PC-9 (cell line): ENCODE measurements around the gene SRSF11. TPM values are rescaled to one million over a fixed set of nuclear protein-coding genes. Genes with fewer than 3 reads are reported as not detected.
"Not testable (repeated sequence)": the region's sequence is repeated elsewhere in the genome, so short reads cannot be mapped to it uniquely, and the experiment has no call there.

Source experiments
- BruUV-seq: library from RNA; stranded (reverse); fragments of 400-500 nt; replicated peaks from 2 replicates; lab custom pipeline; 2021; lab: Mats Ljungman, UMichigan
- CTCF ChIA-PET: fragments of 300-600 bp; sonication (Branson Sonifier 250); formaldehyde crosslinking; loops from one replicate; lab custom pipeline; 2022; ENCODE audit warnings: antibody characterized with exemption; lab: Charles Lee
- POLR2A ChIA-PET: fragments of 300-600 bp; sonication (Branson Sonifier 250); formaldehyde crosslinking; loops from one replicate; lab custom pipeline; 2022; ENCODE audit warnings: antibody characterized with exemption; ENCODE audit not compliant: unreplicated experiment; lab: Charles Lee
- DNase-seq, 2 experiments: peaks; one replicate each; pipeline versions ENCODE4 v3.0.0 to v3.0.0-alpha.2; 2015 to 2022; ENCODE audit warnings: mixed read lengths in 1 of 2
- H2AFZ ChIP-seq: fragments of 200-600 bp; sonication (generic); 2 replicates; pipeline ENCODE4 v1.8.1; 2017; ENCODE audit warnings: antibody characterized with exemption
- H3F3A ChIP-seq: fragments of 200-600 bp; sonication (generic); 2 replicates; pipeline ENCODE4 v1.8.1; 2017; ENCODE audit warnings: antibody characterized with exemption, mild to moderate bottlenecking, low read depth; ENCODE audit not compliant: insufficient read depth
- H3K27ac ChIP-seq: fragments of 200-600 bp; sonication (generic); 2 replicates; pipeline ENCODE4 v1.6.1; 2016; ENCODE audit warnings: mixed run types
- H3K27me3 ChIP-seq: fragments of 200-600 bp; sonication (generic); 2 replicates; pipeline ENCODE4 v1.6.1; 2016; ENCODE audit warnings: low read depth, mixed run types; ENCODE audit not compliant: insufficient read depth
- H3K36me3 ChIP-seq: fragments of 200-600 bp; sonication (generic); 2 replicates; pipeline ENCODE4 v1.6.1; 2016; ENCODE audit warnings: low read depth, mixed run types
- H3K4me1 ChIP-seq: fragments of 200-600 bp; sonication (generic); replicated peaks from 2 replicates; pipeline ENCODE4 v1.6.1; 2016; ENCODE audit warnings: mixed run types; ENCODE audit not compliant: insufficient read depth
- H3K4me2 ChIP-seq: fragments of 200-600 bp; sonication (generic); 2 replicates; pipeline ENCODE4 v1.6.1; 2017; ENCODE audit warnings: mixed run types
- H3K4me3 ChIP-seq: fragments of 200-600 bp; sonication (generic); 2 replicates; pipeline ENCODE4 v1.6.1; 2016; ENCODE audit warnings: mixed run types
- H3K79me2 ChIP-seq: fragments of 200-600 bp; sonication (generic); 2 replicates; pipeline ENCODE4 v1.6.1; 2017; ENCODE audit warnings: low read depth, mixed run types
- H3K9me2 ChIP-seq: fragments of 200-600 bp; sonication (generic); 2 replicates; pipeline ENCODE4 v1.8.1; 2017; ENCODE audit warnings: mild to moderate bottlenecking; ENCODE audit not compliant: insufficient read depth
- H3K9me3 ChIP-seq: fragments of 200-600 bp; sonication (generic); 2 replicates; pipeline ENCODE4 v1.8.1; 2016; ENCODE audit warnings: low read depth; ENCODE audit not compliant: insufficient read depth
- H4K20me1 ChIP-seq: fragments of 200-600 bp; sonication (generic); 2 replicates; pipeline ENCODE4 v1.8.1; 2017; ENCODE audit not compliant: insufficient read depth
- CTCF ChIP-seq: fragments of 200-600 bp; sonication (generic); conservative IDR thresholded peaks from 2 replicates; pipeline ENCODE4 v1.6.1; 2017; ENCODE audit warnings: mixed run types, antibody characterized with exemption, mild to moderate bottlenecking, moderate library complexity
- EZH2 ChIP-seq: fragments of 200-600 bp; sonication (generic); IDR thresholded peaks from 2 replicates; pipeline ENCODE4 v1.8.0; 2017; ENCODE audit warnings: antibody characterized with exemption, low read depth
- intact Hi-C: fragments of 100-400 bp; cut with micrococcal nuclease; formaldehyde crosslinking; loops from one replicate; pipeline ENCODE4 v1.10.0; 2022; ENCODE audit not compliant: unreplicated experiment
- total RNA-seq: library from RNA; stranded (reverse); gene quantifications from 2 replicates; pipeline ENCODE4 v1.2.3, GENCODE V29; 2021

SRSF11 gene
- total RNA-seq, 1 experiment from 2014 or later = 199 TPM

GRCh38 chr1:70188522-70188921 is 32.7 kb upstream of the SRSF11 start:
- Histone ChIP-seq H3K9me2 (no peaks in the 10 kb centered on the region), H4K20me1 (no peaks in the 10 kb centered on the region), H3K79me2 (peaks cover 17% of the 10 kb centered on the region), H2AFZ (no peak overlapping the region), H3K4me1 (no peaks in the 10 kb centered on the region), H3K36me3 (no peaks in the 10 kb centered on the region), H3K4me2 (no peak overlapping the region), H3F3A (no peaks in the 10 kb centered on the region), H3K4me3 (no peak overlapping the region), H3K27me3 (no peaks in the 10 kb centered on the region), H3K9me3 (no peaks in the 10 kb centered on the region), H3K27ac (no peak overlapping the region)
- CTCF ChIA-PET = no interaction called here
- no TSS peak for BruUV-seq
- intact Hi-C loops = no loop called here
- POLR2A ChIA-PET = no interaction called here
- TF ChIP-seq EZH2 (no peak), CTCF (no peak)
- DNase-seq = no peak

- Histone ChIP-seq H3K27ac (no peak overlapping the region), H3K27me3 (no peaks in the 10 kb centered on the region), H3K36me3 (no peaks in the 10 kb centered on the region), H3K4me3 (no peak overlapping the region), H3K9me3 (no peaks in the 10 kb centered on the region), H3F3A (no peaks in the 10 kb centered on the region), H3K4me1 (no peaks in the 10 kb centered on the region), H2AFZ (no peak overlapping the region), H3K4me2 (no peak overlapping the region), H3K9me2 (no peaks in the 10 kb centered on the region), H3K79me2 (peaks cover 17% of the 10 kb centered on the region), H4K20me1 (no peaks in the 10 kb centered on the region)
- TF ChIP-seq CTCF (no peak), EZH2 (no peak)
- DNase-seq = no peak
- BruUV-seq = no TSS peak
- CTCF ChIA-PET = no interaction called here
- intact Hi-C loops = no loop called here
- POLR2A ChIA-PET = no interaction called here
Measured at GRCh38 chr1:70190180-70190579, 31.0 kb upstream of the SRSF11 start.

DNA sequence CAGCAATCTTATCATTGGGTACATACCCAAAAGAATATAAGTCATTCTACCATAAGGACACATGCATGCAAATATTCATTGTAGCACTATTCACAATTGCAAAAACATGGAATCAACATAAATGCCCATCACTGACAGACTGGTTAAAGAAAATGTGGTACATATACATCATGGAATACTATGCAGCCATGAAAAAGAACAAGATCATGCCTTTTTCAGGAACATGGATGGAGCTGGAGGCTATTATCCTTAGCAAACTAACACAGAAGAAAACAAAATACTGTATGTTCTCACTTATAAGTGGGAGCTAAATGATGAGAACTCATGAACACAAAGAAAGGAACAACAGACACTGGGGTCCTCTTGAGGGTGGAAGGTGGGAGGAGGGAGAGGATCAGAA is 28.7 kb upstream of the SRSF11 start:
- H4K20me1 ChIP-seq, H3F3A ChIP-seq, H2AFZ ChIP-seq, POLR2A ChIA-PET, intact Hi-C loops, DNase-seq, CTCF ChIA-PET, H3K27me3 ChIP-seq, H3K4me1 ChIP-seq, H3K4me3 ChIP-seq, H3K27ac ChIP-seq, BruUV-seq, H3K4me2 ChIP-seq, H3K36me3 ChIP-seq, H3K9me2 ChIP-seq, H3K9me3 ChIP-seq: not testable (repeated sequence)
- peaks cover 17% of the 10 kb centered on the region for H3K79me2 ChIP-seq

- Histone ChIP-seq H3K9me2 (no peaks in the 10 kb centered on the region; the same call in 1 of the 2 replicates), H3K4me2 (no peak overlapping the region), H3K4me1 (no peaks in the 10 kb centered on the region), H3K36me3 (no peaks in the 10 kb centered on the region), H3K27me3 (no peaks in the 10 kb centered on the region), H4K20me1 (no peaks in the 10 kb centered on the region; the same call in 1 of the 2 replicates), H3K27ac (no peak overlapping the region), H3K9me3 (no peaks in the 10 kb centered on the region), H3F3A (no peaks in the 10 kb centered on the region), H3K79me2 (peaks cover 17% of the 10 kb centered on the region), H2AFZ (no peak overlapping the region), H3K4me3 (no peak overlapping the region)
- DNase-seq = no peak
- intact Hi-C loops = no loop called here
- TF ChIP-seq CTCF (no peak), EZH2 (no peak)
- CTCF ChIA-PET = interaction anchor here (0.7 kb wide), 1 partner anchor 13 kb away, joined by 5 read pairs; no protein-coding TSS in a partner anchor
- BruUV-seq = no TSS peak
- POLR2A ChIA-PET = no interaction called here
Measured at GRCh38 chr1:70194601-70195000, 26.6 kb upstream of the SRSF11 start.
